Measurements from ENCODE around the gene BANF2.

The BANF2 gene

GRCh38 chr20:17735959-17736621, 36.3 kb downstream of the BANF2 start:
- DNase-seq (ENCODE audit: low spot score) = no peak

DNA sequence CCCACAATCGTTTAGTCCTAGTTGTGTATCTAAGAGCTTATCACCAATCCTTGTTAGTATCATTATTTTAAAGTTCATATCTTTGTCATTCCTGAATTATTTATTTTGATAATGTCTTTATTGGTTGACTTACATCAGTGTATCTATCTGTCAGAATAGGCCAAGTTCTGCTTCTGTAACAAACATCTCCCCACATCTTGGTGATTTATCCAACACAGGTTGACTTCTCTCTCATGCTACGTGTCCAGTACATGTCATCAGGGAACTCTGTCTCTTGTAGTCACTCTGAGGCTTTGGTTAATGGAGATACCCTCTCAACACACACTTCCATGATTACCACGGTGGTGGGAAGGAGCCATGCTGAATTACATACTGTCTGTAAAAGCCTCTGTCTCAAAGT, 38.4 kb downstream of the BANF2 start:
- no peak for DNase-seq (ENCODE audit: low spot score)

DNA sequence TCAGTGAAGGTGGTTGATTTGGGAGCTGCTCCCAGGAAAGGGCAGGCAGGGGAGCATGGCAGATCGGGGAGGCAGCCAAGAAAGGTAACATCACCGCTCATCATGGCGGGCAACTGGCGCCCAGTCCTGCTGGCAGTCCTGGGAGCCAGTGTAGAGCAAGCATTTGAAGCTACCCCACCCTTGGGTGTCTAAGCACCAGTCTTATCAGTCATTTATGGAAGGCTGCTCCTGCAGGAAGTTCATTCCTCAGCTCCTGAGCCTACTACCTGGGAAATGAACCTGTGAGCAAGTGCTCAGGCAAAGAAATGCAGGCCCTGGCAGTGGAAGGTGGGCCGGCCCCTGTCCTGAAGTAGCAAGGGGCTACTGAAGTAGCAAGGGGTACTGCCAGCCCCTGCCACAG, 41.5 kb downstream of the BANF2 start:
- no peak for DNase-seq (ENCODE audit: low spot score)

GRCh38 chr20:17742731-17743130, 43.0 kb downstream of the BANF2 start:
- DNase-seq (ENCODE audit: low spot score) = no peak

GRCh38 chr20:17743677-17744076, 43.9 kb downstream of the BANF2 start:
- DNase-seq (ENCODE audit: low spot score) = no peak

- DNase-seq (ENCODE audit: low spot score) = peak; percentile 92
These were observed 47.7 kb downstream of the BANF2 start for GRCh38 chr20:17747431-17747846.

- no peak for DNase-seq (ENCODE audit: low spot score)
These were observed 48.5 kb downstream of the BANF2 start for GRCh38 chr20:17748279-17748678.

GRCh38 chr20:17749626-17749977, 49.8 kb downstream of the BANF2 start:
- no peak for DNase-seq (ENCODE audit: low spot score)

GRCh38 chr20:17749978-17750721, 50.4 kb downstream of the BANF2 start:
- DNase-seq (ENCODE audit: low spot score) = peak; percentile 85

GRCh38 chr20:17750722-17751045, 50.9 kb downstream of the BANF2 start:
- DNase-seq (ENCODE audit: low spot score) = no peak

DNA sequence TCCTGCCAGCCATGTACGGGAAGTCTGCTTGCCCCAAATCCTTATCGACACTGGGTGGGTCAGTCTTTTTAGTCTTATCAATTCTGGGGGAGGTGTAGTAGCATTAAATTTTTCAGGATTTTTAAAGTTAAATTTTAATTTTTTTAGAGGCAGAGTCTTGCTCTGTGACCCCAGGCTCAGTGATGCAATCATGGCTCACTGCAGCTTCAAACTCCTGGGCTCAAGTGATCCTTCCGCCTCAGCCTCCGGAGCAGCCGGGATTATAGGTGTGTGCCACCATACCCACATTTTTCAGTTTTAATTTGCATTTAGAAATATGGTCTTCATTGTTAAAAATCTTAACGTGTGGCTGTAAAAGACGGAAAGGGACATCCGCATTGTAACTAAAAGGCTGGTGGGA, 51.9 kb downstream of the BANF2 start:
- no peak for DNase-seq (ENCODE audit: low spot score)

GRCh38 chr20:17752459-17752858, 52.7 kb downstream of the BANF2 start:
- no peak for DNase-seq (ENCODE audit: low spot score)

DNA sequence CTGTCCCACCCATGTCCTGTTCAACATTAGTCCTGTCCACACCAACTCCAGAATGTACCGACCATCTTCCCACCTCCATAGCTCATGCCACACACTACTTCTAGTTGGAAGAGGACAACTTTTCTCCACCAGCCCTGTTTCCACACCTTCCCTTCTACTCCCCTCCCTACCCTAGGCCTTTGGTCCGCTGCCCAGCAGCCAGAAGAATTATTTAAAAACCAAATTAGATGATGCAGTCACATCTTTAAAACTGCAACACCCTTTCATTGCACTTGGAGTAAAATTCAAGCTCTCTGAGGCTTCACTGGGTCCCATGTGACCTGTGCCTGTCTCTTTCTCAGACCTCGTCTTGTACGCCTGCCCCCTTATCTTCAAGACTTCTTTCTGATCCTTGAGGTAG, 53.8 kb downstream of the BANF2 start:
- no peak for DNase-seq (ENCODE audit: low spot score)

GRCh38 chr20:17756529-17756928, 56.8 kb downstream of the BANF2 start:
- no peak for DNase-seq (ENCODE audit: low spot score)

DNA sequence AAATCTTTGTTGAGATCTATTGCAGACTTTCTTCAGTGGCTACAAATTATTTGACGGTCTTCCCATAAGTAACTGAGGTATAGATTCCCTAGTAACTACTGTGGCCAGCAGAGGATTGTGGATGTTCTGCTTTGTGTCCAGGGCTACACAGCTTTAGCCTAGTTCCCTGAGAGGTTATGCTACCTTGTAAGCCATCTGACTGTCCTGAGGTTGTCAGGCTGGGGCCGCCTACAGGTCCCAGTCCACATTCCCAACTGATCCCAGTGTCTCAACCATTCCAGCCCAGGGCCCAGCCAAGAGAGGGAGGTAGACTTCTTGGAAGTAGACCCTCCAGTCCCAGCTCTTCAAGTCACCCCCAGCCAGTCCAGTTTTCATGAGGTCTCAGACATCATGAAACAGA, 57.7 kb downstream of the BANF2 start:
- DNase-seq (ENCODE audit: low spot score) = no peak

DNA sequence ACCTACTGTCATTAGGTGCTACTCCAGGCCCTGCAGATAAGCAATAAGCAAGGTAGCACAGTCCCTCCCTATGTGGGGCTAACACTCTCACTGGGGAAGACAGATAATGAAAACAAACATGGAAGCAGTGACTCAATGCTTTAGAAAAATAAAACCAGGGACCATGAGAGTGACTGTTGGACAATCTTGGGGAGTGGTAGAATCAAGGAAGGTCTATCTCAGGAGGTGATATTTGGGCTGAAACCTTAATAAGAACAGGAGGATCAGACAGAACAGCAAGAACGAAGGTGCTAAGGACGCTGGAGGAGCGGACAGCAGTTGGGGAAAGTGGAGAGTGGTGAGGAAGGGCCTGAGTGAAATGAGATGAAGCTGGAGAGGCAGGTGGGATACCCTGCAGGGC, 58.2 kb downstream of the BANF2 start:
- no peak for DNase-seq (ENCODE audit: low spot score)

DNA sequence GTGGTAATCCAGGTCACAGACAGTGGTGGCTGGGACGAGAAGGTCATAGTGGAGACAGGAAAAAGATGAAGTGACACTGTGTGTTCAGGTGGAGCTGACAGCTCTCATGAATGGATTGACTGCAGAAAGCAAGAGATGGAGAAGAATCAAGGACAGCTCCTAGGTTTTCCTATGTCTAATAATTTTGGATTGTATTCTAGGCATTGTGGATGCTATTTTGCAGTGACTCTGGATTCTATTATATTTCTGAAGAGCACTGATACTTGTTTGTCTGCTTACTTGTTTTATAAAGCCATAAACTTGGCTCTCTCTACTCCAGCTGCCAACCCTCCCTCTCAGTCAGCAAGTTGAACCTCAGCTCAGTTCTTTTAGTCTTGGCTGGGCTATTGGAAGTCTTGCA, 58.7 kb downstream of the BANF2 start:
- DNase-seq (ENCODE audit: low spot score) = no peak

- DNase-seq (ENCODE audit: low spot score) = no peak
These were observed 59.7 kb downstream of the BANF2 start for GRCh38 chr20:17759449-17759848.

GRCh38 chr20:17761604-17762003, 61.8 kb downstream of the BANF2 start:
- no peak for DNase-seq (ENCODE audit: low spot score)

DNA sequence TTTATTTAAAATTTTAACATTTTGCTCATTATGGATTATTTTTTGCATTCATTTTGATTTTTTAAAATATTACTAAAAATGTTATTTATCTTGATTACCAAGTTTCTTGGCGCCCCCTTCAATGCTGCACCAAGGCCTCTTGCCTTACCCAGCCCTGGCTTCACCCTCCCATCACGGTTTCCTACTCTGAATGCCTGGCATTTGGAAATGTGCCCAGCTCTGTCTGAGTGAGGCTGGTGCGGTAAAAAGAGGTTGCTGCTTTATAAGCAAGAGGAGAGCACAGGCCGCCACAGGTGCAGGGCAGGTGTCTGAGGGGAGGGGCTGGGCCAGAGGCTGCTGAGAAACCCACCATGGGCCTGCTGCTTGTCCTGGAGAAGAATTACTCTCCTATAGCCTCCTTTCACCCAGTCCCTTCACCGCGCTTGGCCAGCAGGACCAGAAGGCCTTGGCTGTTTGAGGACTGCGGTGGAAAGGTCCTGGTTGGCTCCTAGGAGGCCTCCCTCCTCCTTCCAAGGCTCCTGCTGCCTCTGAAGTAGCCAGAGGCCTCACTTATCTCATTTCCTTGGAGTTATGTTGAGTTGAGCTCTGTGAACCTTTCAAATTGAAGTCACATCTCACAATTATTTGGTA, 62.6 kb downstream of the BANF2 start:
- DNase-seq (ENCODE audit: low spot score) = no peak

DNA sequence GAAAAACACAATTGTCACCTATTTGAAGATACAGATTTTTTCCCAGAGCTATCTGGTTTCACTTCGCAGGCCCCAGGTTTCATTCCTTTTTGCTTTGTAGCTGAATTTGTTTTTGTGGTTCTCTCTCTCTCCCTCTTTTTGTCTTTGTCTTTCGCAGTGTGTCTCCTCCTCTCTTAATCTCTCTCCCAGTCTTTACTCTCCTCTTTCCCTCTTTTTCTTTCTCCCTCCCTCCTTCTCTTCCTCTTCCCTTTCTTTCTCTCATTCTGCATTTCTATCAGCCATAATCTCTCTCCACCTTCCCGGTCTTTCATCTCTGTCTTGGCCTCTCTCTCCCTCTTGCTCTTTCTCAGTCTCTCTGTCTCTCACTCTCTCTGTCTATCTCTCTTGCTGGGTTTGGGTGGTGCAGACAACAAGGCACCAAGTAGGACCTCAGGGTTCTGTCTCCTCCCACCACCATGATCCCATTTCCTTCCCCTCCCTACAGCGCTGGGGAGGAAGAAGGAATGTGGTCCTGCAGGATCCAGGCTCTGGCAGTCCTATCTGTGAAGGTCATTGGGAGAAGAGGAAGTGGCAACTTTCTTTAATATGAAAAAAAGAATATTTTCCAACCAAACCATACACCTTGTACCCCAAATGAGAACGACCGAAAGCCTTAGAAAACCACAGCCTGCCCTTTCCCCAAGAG, 63.2 kb downstream of the BANF2 start:
- no peak for DNase-seq (ENCODE audit: low spot score)

DNA sequence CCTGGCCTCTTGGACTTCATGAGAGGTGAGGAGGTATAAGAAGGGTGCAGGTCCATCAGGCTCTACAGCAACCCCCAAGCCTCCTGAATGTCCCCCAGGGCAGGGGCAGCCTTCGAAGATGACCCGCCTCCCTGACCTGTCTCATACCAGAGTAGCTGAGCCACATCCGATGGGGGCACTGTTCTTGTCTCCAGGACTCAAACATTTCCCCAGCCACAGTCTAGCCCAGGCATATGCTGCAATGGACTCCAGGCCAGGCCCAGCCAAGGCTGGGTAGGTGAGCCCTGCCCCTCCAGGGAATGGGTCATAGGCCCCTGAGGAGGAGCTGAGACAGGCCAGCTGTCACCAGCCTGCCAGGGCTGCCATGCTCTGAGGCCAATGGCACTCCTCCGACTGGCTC, 65.3 kb downstream of the BANF2 start:
- DNase-seq (ENCODE audit: low spot score) = no peak

DNA sequence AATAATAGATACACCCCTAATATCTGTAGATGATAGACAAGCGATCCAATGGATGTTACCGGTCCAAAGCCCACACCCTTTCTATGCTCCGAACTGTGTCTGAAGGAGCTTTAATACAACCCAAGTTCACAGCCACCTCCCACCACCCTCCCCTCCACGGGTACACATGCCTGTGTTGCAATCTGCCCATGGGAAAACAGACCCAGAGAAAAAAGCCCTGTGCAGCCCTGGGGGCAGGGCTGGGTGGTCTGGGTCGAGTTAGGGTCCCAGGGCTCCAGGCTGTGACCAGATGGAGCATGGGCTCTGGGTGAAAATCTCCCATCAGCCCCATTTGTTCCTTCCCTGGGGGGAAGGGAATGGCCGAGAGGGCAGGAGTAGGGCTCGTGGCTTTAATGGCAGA, 65.8 kb downstream of the BANF2 start:
- DNase-seq (ENCODE audit: low spot score) = no peak
